Colon (tissue), 2 donors: ENCODE results near the gene CCL3.
"Not testable (repeated sequence)": the region's sequence is repeated elsewhere in the genome, so short reads cannot be mapped to it uniquely, and the experiment has no call there.

Experiments used
- FAIRE-seq: peaks from 2 replicates; lab custom pipeline; 2012; peaks lifted over from hg19 to GRCh38; lab: Jason Lieb, UNC
- donor health status: control.
- donor health status: control.

Gene CCL3

DNA sequence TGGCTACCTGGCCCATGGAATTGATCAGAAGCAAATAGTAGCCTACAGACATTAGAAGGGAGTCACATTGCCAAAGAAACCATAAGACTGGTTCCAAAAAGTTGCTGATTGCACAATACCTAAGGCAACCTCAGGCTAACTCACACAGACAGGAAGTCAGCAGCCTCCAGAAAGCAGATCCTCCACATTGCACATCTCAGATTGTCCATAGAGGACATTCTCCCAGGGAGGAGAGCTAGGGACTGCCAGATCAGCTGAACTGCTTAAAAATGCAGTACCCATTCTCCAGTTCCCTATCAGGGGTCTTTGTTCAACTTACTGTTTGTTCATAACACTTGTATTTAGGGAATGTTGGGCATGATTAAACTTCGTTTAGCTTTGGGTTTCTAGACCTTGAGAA is 4.2 kb downstream of the CCL3 start:
- FAIRE-seq, result no peak

DNA sequence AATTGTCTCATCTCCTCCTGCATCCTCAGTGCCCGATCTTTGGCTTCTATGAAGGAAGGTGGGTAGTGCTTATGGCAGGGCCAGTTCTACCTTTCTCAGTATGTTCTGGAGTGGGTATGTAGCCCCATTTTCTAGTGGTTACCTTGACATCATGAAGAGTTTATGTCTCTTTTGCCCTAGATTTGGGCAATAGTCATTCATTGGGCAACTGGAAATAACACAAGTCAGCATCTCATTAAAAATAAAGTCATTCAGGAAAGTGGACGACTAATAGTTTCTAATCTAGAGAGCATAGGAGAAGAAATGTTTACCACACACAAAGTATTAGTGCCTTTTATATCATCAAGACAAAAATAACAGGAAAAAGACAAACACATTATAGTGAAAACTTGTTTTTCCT is 6.3 kb downstream of the CCL3 start:
- FAIRE-seq, result not testable (repeated sequence)

DNA sequence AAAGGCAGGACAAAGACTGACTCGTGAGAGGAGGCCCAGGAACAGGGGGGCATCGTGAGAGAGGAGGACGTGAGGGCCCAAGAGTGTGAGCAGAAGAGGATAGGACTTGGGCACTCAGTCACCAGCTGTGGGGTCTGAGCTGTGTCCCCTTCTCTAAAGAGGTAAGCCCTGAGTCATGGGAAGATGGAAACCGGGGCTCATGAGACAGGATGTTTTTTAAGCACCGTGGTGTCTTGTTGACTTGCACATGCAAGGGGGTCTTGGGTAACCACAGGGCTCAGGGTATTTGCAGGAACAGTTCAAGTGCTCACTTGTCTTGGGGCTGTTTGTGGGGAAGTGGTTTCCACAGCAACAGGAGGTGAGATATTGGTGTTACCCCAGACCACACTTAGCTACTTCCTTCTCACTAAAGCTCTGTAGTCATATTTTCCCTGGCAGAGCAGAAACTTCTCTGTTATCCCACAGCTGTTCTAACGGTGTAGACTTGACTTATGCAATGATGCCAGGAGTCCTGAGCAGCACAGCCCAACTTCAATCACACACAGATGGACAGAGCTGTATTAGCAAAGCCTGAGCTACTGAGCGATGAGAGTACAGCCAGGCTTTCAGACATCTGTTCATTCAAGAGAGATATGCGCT is 7.3 kb downstream of the CCL3 start:
- FAIRE-seq, result not testable (repeated sequence)

DNA sequence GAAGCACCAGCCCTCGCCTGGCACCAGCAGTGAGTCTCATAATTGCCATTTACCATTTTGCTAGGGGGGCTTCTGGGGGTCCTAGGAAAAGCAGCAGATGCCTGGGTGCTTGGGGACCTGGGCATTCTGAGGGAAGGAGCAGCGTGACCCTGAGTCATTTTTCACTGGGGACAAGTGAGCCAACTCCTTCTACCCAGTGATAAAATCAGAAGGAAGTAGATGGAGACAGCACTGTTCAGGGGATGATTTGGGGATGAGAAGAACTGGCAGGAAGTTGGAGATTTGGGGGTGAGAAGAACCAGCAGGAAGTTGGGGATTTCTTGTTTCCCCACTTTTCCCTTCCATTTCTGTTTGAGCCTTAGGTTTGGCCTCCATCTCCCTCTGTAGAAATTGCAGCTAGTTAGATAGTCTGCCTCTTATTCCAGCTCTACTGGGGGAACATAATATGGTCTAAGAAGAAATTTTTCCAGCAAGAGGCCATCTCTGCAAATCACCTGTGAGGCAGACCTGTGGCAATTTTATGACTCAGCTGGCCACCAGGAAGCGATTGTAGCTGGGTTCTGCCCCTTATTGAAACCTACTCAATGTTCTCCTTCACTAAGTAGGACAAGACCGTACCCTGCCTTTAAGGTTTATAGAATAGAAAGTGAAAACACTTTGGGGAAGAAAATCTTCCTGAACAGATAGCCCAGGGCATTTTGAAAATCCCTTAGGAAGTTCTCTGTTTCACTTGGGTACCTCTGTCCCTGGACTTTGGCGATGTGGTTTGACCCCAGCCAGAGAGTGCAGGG is 8.1 kb downstream of the CCL3 start:
- FAIRE-seq, result not testable (repeated sequence)

DNA sequence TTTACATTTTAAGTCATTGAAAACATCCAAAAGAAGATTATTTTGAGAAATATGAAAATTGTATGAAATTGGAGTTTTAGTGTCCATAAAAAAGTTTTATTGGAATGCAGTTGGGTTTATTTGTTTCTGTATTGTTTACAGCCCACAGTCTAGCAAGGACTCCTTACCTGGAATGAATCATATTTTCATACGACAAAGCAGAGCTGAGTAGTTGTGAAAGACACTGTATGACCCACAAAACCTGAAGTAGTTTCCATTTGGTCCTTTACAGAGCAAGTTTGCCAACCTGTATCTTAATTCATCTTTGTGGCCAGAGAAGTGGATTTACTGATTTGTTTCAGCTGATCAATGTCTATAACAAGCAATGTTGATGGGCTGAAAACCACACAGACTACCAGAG is 15.6 kb downstream of the CCL3 start:
- no peak for FAIRE-seq

DNA sequence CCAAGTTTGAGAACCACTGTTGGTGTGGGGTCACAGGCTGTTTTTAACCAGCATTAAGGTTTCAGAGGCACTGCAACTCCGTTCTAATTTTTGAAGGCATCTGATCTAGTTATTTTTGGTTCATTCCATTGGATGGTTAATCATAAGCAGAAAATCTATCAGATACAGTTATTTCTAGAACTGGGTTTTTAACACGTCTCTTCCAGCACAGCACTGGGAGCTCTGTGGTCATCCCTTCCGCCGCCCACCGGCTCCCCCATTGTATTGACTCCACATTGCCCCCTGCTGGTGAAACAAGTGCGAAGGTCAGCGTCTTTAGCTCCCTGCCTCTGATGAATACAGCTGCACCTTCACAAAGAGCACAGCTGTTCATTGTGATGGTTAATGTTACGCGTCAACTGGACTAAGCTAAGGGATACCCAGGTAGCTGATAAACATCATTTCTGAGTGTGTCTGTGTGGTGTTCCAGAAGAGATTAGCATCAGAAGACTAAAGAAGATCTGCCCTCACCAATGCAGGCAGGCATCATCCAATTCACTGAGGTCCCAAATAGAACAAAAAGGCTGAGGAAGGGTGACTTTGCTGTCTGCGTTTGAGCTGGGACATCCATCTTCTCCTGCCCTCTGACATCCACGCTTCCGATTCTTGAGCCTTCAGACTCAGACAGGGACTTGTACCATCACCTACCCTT is 17.4 kb downstream of the CCL3 start:
- no peak for FAIRE-seq

GRCh38 chr17:36071751-36072150 is 18.2 kb downstream of the CCL3 start:
- FAIRE-seq, result no peak

GRCh38 chr17:36070427-36070826 is 19.5 kb downstream of the CCL3 start:
- FAIRE-seq, result no peak

DNA sequence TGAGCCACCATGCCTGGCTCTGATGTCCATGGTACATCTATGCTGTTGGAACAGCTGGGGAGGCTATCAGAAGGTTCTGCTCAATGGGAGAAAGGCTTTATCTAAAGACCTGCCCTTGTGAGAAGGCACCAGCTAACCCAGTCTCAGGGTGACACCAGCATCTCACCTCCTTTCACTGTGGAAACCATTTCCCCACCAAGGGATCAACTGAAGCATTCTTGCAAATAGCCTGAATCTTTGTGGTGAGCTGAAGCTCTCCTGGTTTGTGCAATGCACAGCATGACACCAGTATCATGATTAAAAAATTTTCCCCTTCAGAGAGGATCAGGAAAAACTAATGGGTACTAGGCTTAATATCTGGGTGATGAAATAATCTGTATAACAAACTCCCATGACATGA is 20.8 kb downstream of the CCL3 start:
- no peak for FAIRE-seq

GRCh38 chr17:36068524-36068923 is 21.4 kb downstream of the CCL3 start:
- FAIRE-seq, result no peak

DNA sequence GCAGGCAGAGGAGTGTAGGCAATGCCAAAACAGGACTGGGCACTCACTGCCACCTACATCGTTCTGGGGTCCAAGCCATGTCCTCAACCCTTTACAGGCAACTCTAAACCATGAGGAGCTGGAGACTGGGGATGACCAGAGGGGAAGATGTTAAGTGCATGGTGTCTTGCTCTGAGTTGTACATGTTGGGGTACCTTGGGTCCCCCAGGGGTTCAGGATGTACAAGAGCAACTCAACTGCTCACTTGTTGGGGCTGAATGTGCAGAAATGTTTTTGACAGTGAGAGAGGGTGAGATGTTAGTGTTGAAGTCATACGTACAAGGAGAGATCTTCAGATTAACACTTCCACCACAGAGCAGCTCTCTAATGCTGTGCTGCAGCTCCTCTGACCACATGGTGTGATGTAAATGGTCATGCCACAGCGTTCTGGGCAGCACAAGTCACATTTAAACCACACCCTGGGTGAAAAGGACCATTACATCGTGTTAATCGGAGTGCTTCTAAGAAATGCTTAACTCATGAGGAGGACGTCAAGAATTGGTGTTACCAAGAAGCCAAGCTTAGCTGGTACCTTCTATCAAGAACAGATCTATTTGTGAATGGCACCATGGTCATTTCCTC is 23.5 kb downstream of the CCL3 start:
- FAIRE-seq, result no peak

GRCh38 chr17:36063786-36064541 is 26.0 kb downstream of the CCL3 start, which contains the start of gene CCL18:
CCL18 (plus strand) TSS chr17:36064272; CDS start chr17:36064343, 71 bp downstream.
- FAIRE-seq, result no peak

DNA sequence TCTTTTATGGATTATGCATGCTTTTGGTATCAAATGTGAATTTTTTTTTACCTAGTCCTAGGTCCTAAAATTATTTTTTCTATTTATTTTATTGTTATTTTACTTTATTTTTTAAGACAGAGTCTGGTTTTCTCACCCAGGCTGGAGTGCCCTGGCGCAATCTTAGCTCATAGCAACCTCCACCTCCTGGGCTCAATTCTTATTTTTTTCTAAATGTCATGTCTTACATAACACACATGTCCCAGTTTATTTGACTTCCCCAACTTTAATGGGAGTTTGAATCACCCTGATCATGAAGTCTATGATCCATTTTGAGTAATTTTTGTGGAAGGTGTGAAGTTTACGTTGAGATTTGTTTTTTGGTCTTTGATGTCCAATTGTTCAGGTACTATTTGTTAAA is 29.1 kb downstream of the CCL3 start:
- no peak for FAIRE-seq

DNA sequence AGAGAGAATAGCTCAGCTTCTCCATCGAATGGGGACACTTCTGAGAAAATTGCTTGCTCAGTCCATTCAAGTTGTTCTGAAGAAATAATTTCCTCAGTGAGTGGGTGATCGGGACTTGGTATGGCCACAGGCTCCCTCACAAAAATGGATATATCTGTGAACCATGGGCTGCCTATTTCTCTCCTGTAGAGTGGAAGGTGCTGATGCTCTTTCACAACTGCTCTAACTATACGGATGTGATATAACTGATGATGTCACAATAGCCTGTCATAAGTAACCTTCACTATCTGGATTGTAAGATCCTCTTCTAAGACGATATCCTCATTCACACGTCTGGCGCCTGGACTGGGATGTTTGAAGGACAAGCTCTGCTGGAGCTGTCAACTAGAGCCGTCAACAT is 30.5 kb downstream of the CCL3 start:
- no peak for FAIRE-seq

GRCh38 chr17:36057911-36058310 is 32.0 kb downstream of the CCL3 start:
- no peak for FAIRE-seq

DNA sequence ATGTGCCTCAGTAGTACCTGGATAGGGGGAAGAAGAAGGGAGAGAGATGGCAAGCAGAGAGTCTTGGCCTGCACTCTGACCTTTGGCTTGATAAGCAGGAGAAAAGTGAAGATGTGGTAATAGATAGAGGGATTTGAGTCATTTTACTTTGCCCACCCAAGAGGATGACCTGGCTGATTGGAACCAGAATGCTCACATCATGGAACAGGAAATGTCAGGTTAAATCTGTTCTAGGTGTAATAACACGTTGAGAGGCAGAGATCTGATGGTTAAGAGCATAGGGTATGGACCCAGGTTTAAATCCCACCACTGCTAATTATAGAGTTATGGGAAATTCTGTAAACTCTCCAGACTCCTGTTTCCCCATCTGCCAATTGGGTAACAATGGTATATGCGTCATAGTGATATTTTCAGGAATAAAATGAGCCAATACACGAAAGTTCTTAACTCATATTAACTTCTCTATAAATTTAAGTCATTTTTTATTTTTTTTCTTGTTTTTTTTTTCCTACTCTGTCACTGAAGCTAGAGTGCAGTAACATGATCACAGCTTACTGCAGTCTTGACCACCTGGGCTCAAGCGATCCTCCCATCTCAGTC is 33.9 kb downstream of the CCL3 start:
- FAIRE-seq, result no peak

- no peak for FAIRE-seq
These were observed 34.8 kb downstream of the CCL3 start for GRCh38 chr17:36055171-36055570.

- FAIRE-seq, result no peak
These were observed 40.3 kb downstream of the CCL3 start for GRCh38 chr17:36049643-36050042.

DNA sequence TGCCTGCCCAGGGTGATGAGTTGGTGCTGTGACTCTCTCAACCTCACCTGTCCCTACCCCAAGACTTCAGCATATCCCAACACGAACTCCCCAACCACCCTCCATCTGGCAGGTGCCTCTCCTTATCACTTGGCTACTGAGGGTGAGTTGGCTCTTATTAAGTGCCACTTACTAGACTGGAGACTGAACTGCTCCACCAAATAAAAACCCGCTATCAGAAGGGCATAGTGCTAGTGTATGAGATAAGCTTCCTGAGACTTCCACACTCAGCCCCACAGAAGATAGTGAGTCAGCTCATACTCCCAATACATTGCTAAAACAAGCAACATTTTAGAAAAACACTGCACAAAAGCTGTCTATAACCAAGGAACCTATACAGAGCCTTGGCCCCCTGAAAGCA is 41.9 kb downstream of the CCL3 start:
- no peak for FAIRE-seq
